ENCODE results near the gene ZNF415. TPM values are rescaled to one million over a fixed set of nuclear protein-coding genes. Genes with fewer than 3 reads are reported as not detected.

The ZNF415 gene
- total and polyA plus RNA-seq, 9 of the 15 experiments (the other 6 are each of a cell fraction or from before 2014, with no cell fraction given) = 0.06 to 0.82 (median 0.14) TPM; not detected in 2

GRCh38 chr19:53161123-53161522 is 28.4 kb upstream of the ZNF415 start (continued):
- no peak for TF ChIP-seq ZNF318 (IDR thresholded peaks at IDR 0.05; ENCODE audit: borderline replicate concordance in 1 of 2, low read depth in 1 of 2)
- no peak for TF ChIP-seq POLR2AphosphoS2 (IDR thresholded peaks at IDR 0.05; ENCODE audit: low read length)
- no peak for TF ChIP-seq ZNF449 (CRISPR knock-in tag; IDR thresholded peaks at IDR 0.05)
- TF ChIP-seq SIN3B (IDR thresholded peaks at IDR 0.05; ENCODE audit: low read depth) = no peak
- no peak for TF ChIP-seq RBM25 (IDR thresholded peaks at IDR 0.05; ENCODE audit: low read depth, low read length, severe bottlenecking)
- TF ChIP-seq DIDO1 (tag; IDR thresholded peaks at IDR 0.05; ENCODE audit: low read depth) = 0 out of 2 replicates have a peak, but pooled peaks have one; percentile 38
- TF ChIP-seq ZNF644 (tag; IDR thresholded peaks at IDR 0.05; ENCODE audit: low read depth) = peak; percentile 73; the same call in 1 of the 2 replicates
- no peak for TF ChIP-seq ZNF740 (CRISPR knock-in tag; IDR thresholded peaks at IDR 0.05)
- no peak for TF ChIP-seq ZNF740 (tag; IDR thresholded peaks at IDR 0.05)
- peak; percentile 76 for TF ChIP-seq ZNF589 (CRISPR knock-in tag; IDR thresholded peaks at IDR 0.05; ENCODE audit: low read depth)
- TF ChIP-seq RNF2 (IDR thresholded peaks at IDR 0.05) = peak; percentile 84; the same call in 1 of the 2 replicates
- TF ChIP-seq GATAD2A (IDR thresholded peaks at IDR 0.05) = no peak
- TF ChIP-seq MLX (CRISPR knock-in tag; conservative IDR thresholded peaks at IDR 0.05) = no peak
- no peak for TF ChIP-seq ERF (CRISPR knock-in tag; IDR thresholded peaks at IDR 0.05)
- TF ChIP-seq FOXP1 (CRISPR knock-in tag; IDR thresholded peaks at IDR 0.05) = no peak
- no peak for TF ChIP-seq ILK (tag; IDR thresholded peaks at IDR 0.05; ENCODE audit: borderline replicate concordance, low read depth)
- TF ChIP-seq ZNF316 (IDR thresholded peaks at IDR 0.05) = no peak
- TF ChIP-seq SIX5 (IDR thresholded peaks at IDR 0.05; ENCODE audit: borderline replicate concordance in 1 of 2, insufficient read depth in 1 of 2, low read depth in 1 of 2, low read length in 2 of 2) = no peak

All from K562 (cell line).